Tibial artery (tissue), 4 donors: ENCODE measurements around the gene DNMT3B.

ENCODE experiments used
- DNase-seq, 2 donors: peaks; one replicate each; pipeline ENCODE4 v3.0.0-alpha.2; 2019
- H3K27ac ChIP-seq, 2 donors: fragments of 200-600 bp; sonication (generic) in 1 of 2; 1 replicate in 1 of 2; 2 replicates in 1 of 2; pipeline ENCODE4 v1.5.1; 2018 to 2019; ENCODE audit warnings: mild to moderate bottlenecking in 1 of 2
- H3K27me3 ChIP-seq, 2 donors: fragments of 200-600 bp; sonication (generic) in 1 of 2; one replicate each; pipeline versions ENCODE4 v1.5.1 to v1.6.0; 2016 to 2019
- H3K36me3 ChIP-seq, 3 donors: fragments of 200-600 bp; sonication (generic) in 2 of 3; one replicate each; pipeline ENCODE4 v1.5.1; 2016 to 2019; ENCODE audit warnings: mild to moderate bottlenecking in 2 of 3
- H3K4me1 ChIP-seq, 4 donors: fragments of 200-600 bp; sonication (generic) in 2 of 4; 1 replicate in 3 of 4; 2 replicates in 1 of 4; pipeline ENCODE4 v1.5.1; 2016 to 2019
- H3K4me3 ChIP-seq, 2 donors: fragments of 200-600 bp; sonication (generic) in 1 of 2; 1 replicate in 1 of 2; 2 replicates in 1 of 2; pipeline ENCODE4 v1.5.1; 2018 to 2019; ENCODE audit warnings: mild to moderate bottlenecking in 2 of 2
- H3K9me3 ChIP-seq, 3 donors: fragments of 200-600 bp; sonication (generic) in 1 of 3; one replicate each; pipeline ENCODE4 v1.5.1; 2016 to 2019
- CTCF ChIP-seq, 2 experiments: fragments of 200-600 bp in 1 of 2; fragments of 450-650 bp in 1 of 2; IDR thresholded peaks; one replicate each; pipeline ENCODE4 v1.5.1; 2017 to 2019; ENCODE audit warnings: antibody characterized with exemption in 2 of 2, mild to moderate bottlenecking in 1 of 2, moderate library complexity in 1 of 2
- intact Hi-C: fragments of 100-400 bp; cut with DNase I; formaldehyde crosslinking; loops from one replicate; pipeline ENCODE4 v1.15.0; 2023; ENCODE audit warnings: low total_unique reads

DNMT3B gene

GRCh38 chr20:32737371-32738223 is 24.6 kb upstream of the DNMT3B start:
- Histone ChIP-seq H3K4me3 (no peak overlapping the region), H3K9me3 (no peaks in the 10 kb centered on the region), H3K4me1 (peaks cover 0 to 23% (median 11%) of the 10 kb centered on the region in 4 donors), H3K27ac (no peak overlapping the region), H3K27me3 (no peaks in the 10 kb centered on the region), H3K36me3 (peaks cover 0 to 6% (median 0%) of the 10 kb centered on the region in 3 donors)
- TF ChIP-seq CTCF (IDR thresholded peaks at IDR 0.05) = no peak
- no peak for DNase-seq
- intact Hi-C loops = no loop called here

- Histone ChIP-seq H3K36me3 (no peaks in the 10 kb centered on the region), H3K4me1 (peaks cover 0 to 29% (median 18%) of the 10 kb centered on the region in 4 donors), H3K9me3 (no peaks in the 10 kb centered on the region), H3K27me3 (no peaks in the 10 kb centered on the region), H3K4me3 (no peak overlapping the region), H3K27ac (no peak overlapping the region)
- intact Hi-C loops = no loop called here
- TF ChIP-seq CTCF (IDR thresholded peaks at IDR 0.05) = no peak
- DNase-seq = no peak
These were observed 21.0 kb upstream of the DNMT3B start for GRCh38 chr20:32741151-32741550.

GRCh38 chr20:32742322-32743236 is 19.6 kb upstream of the DNMT3B start:
- Histone ChIP-seq H3K36me3 (no peaks in the 10 kb centered on the region), H3K4me1 (peaks cover 0 to 33% (median 18%) of the 10 kb centered on the region in 4 donors), H3K27ac (peak overlapping the region; percentile 87 to 89), H3K4me3 (peak overlapping the region; percentile 95 to 96), H3K27me3 (no peaks in the 10 kb centered on the region), H3K9me3 (no peaks in the 10 kb centered on the region)
- no peak for TF ChIP-seq CTCF (IDR thresholded peaks at IDR 0.05)
- DNase-seq = no peak
- intact Hi-C loops = loop anchor here (1.0 kb wide), 1 partner anchor 20 kb away; the partner anchor contains the start of gene DNMT3B

GRCh38 chr20:32743237-32744112 is 18.7 kb upstream of the DNMT3B start, which contains the start of gene COMMD7:
TSS of gene COMMD7 (minus strand) at chr20:32743467. CDS start at chr20:32743391, 76 bp downstream.
- no peak for TF ChIP-seq CTCF (IDR thresholded peaks at IDR 0.05)
- peaks cover 0 to 25% (median 13%) of the 10 kb centered on the region in 4 donors for H3K4me1 ChIP-seq
- no peaks in the 10 kb centered on the region for H3K9me3 ChIP-seq
- H3K27ac ChIP-seq = peak within 1 kb of the TSS; percentile 87 to 89
- DNase-seq = peak; percentile 46 to 79
- H3K36me3 ChIP-seq = no peaks in the 10 kb centered on the region
- intact Hi-C loops = loop anchor here (1.0 kb wide), 1 partner anchor 19 kb away; the partner anchor contains the start of gene DNMT3B
- H3K4me3 ChIP-seq = peak within 1 kb of the TSS; percentile 95 to 96
- H3K27me3 ChIP-seq = no peaks in the 10 kb centered on the region
